HG03175 (cell line): ENCODE data around the gene ZNF493.

ENCODE experiments used
- ATAC-seq: cut with Tn5 transposase; IDR thresholded peaks from one replicate; pipeline ENCODE4 v1.9.1; 2021; ENCODE audit warnings: mild to moderate bottlenecking, moderate library complexity; ENCODE audit not compliant: unreplicated experiment

ZNF493 gene

GRCh38 chr19:21462540-21462939 is 65.6 kb downstream of the ZNF493 start:
- no peak for ATAC-seq

- ATAC-seq, result no peak
Measured at GRCh38 chr19:21463449-21464105, 66.6 kb downstream of the ZNF493 start.

- ATAC-seq, result no peak
Measured at GRCh38 chr19:21466627-21467026, 69.7 kb downstream of the ZNF493 start.

GRCh38 chr19:21468791-21469190 is 71.9 kb downstream of the ZNF493 start:
- no peak for ATAC-seq

GRCh38 chr19:21472507-21472906 is 75.6 kb downstream of the ZNF493 start:
- no peak for ATAC-seq

GRCh38 chr19:21474671-21475181 is 77.8 kb downstream of the ZNF493 start:
- ATAC-seq, result no peak
